Stimulated activated effector memory CD8-positive, alpha-beta T cell treated with anti-CD3 and anti-CD28 coated beads, Interleukin-12 subunit alpha, Interleukin-12 subunit beta, amount 100 ng/mL, for 72 hours (primary cell): ENCODE measurements around the gene LRP6.

Experiments
- ATAC-seq: fragments of 150-1000 bp; cut with Tn5 transposase; 2 replicates; pipeline ENCODE4 v1.10.0; 2021
- DNase-seq, 2 donors: peaks; one replicate each; pipeline ENCODE4 v3.0.0; 2021 to 2022; ENCODE audit warnings: low spot score in 2 of 2
- H3K27ac Mint-ChIP-seq: one replicate; pipeline ENCODE4 v1.8.0; 2022; ENCODE audit warnings: mild to moderate bottlenecking, mixed read lengths
- H3K36me3 Mint-ChIP-seq: one replicate; pipeline ENCODE4 v1.8.0; 2022; ENCODE audit warnings: mild to moderate bottlenecking, mixed read lengths
- H3K4me1 Mint-ChIP-seq: one replicate; pipeline ENCODE4 v1.8.0; 2022; ENCODE audit warnings: mixed read lengths
- H3K4me3 Mint-ChIP-seq: one replicate; pipeline ENCODE4 v1.8.0; 2022; ENCODE audit warnings: mild to moderate bottlenecking, mixed read lengths
- H3K9me3 Mint-ChIP-seq: one replicate; pipeline ENCODE4 v1.8.0; 2022; ENCODE audit warnings: mixed read lengths

Gene LRP6

DNA sequence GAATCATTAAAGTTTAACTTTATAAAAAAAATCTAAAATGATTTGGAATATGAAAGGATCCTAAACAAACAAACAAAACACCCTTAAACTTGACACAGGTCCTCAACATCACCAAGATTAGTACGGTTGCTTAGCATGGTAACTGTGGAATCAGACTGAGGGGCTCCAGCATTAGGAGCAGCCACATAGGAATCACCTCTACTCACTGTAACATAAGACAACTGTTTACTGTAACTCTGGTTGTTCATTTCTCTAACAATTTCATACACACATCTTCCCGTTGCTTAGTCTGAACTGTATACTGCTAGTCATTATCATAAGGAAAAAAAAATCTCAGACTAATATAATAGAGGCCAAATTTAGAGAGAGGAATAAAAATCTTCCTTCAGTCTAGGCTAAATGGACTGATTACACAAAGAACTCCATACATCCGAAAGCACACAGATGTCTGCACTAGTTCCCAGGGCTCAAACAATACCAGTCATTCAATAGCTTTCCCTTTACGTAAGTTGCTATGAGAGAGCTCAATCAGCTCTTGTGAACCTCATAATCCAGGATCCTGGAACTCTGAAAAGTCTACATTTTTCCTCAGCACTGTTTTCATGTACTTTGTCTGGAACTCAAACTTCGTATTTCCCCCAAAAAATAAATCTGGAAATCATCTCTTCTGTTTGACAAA is 26.0 kb downstream of the LRP6 start:
- H3K27ac Mint-ChIP-seq, result no peak overlapping the region
- H3K4me1 Mint-ChIP-seq, result no peaks in the 10 kb centered on the region
- H3K4me3 Mint-ChIP-seq, result no peak overlapping the region
- no peaks in the 10 kb centered on the region for H3K9me3 Mint-ChIP-seq
- no peak for DNase-seq
- ATAC-seq, result no peak
- H3K36me3 Mint-ChIP-seq, result no peaks in the 10 kb centered on the region

DNA sequence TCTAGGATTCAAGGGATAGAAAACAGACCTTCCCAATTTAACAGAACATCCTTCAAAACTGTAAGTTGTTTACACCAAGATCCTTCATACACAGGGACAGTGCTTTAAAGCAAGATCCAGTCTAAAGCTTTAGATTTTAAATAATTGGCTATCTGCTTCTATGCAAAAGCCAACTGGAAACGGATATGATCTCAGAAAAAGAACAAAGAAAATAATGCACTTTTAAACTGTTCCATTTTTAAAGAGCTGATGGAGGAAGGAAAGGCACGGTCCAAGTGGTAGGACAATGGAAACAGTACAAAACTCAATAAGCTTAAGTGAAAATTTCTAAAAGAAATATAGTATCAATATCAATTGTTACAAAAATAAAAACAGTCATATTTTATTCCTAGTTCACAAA is 27.7 kb downstream of the LRP6 start:
- H3K4me3 Mint-ChIP-seq, result no peak overlapping the region
- ATAC-seq (no peak), DNase-seq (no peak)
- H3K27ac Mint-ChIP-seq, result no peak overlapping the region
- no peaks in the 10 kb centered on the region for H3K4me1 Mint-ChIP-seq
- H3K36me3 Mint-ChIP-seq, result no peaks in the 10 kb centered on the region
- no peaks in the 10 kb centered on the region for H3K9me3 Mint-ChIP-seq

GRCh38 chr12:12238605-12239004 is 28.2 kb downstream of the LRP6 start:
- Mint-ChIP-seq H3K27ac (no peak overlapping the region), H3K9me3 (no peaks in the 10 kb centered on the region), H3K36me3 (no peaks in the 10 kb centered on the region), H3K4me1 (no peaks in the 10 kb centered on the region), H3K4me3 (no peak overlapping the region)
- ATAC-seq (no peak), DNase-seq (no peak)

DNA sequence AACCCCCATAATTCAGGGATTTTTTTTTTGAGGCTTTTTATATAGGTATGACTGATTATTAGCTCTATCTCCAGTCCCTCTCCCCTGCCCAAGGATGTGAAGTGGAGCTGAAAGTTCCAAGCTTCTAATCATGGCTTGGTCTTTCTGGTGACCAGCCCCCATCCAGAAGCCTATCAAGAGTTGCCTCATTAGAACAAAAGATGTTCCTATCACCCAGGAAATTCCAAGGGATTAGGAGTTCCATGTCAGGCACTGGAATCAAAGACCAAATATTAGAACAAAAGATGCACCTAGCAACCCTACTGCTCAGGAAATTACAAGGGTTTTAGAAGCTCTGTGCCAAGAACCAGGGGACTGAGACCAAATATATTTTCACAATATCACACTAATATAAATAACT is 29.9 kb downstream of the LRP6 start:
- DNase-seq (no peak), ATAC-seq (no peak)
- no peak overlapping the region for H3K27ac Mint-ChIP-seq
- H3K36me3 Mint-ChIP-seq, result no peaks in the 10 kb centered on the region
- H3K4me1 Mint-ChIP-seq, result no peaks in the 10 kb centered on the region
- no peaks in the 10 kb centered on the region for H3K9me3 Mint-ChIP-seq
- no peak overlapping the region for H3K4me3 Mint-ChIP-seq

- H3K36me3 Mint-ChIP-seq, result no peaks in the 10 kb centered on the region
- no peak overlapping the region for H3K27ac Mint-ChIP-seq
- no peak overlapping the region for H3K4me3 Mint-ChIP-seq
- no peak for DNase-seq
- no peaks in the 10 kb centered on the region for H3K4me1 Mint-ChIP-seq
- H3K9me3 Mint-ChIP-seq, result no peaks in the 10 kb centered on the region
- ATAC-seq, result no peak
Measured at GRCh38 chr12:12230275-12230674, 36.6 kb downstream of the LRP6 start.

- Mint-ChIP-seq H3K27ac (no peak overlapping the region), H3K4me3 (no peak overlapping the region), H3K4me1 (no peaks in the 10 kb centered on the region), H3K9me3 (no peaks in the 10 kb centered on the region), H3K36me3 (no peaks in the 10 kb centered on the region)
- DNase-seq, result no peak
- ATAC-seq, result no peak
Measured at GRCh38 chr12:12229556-12230092, 37.2 kb downstream of the LRP6 start.

DNA sequence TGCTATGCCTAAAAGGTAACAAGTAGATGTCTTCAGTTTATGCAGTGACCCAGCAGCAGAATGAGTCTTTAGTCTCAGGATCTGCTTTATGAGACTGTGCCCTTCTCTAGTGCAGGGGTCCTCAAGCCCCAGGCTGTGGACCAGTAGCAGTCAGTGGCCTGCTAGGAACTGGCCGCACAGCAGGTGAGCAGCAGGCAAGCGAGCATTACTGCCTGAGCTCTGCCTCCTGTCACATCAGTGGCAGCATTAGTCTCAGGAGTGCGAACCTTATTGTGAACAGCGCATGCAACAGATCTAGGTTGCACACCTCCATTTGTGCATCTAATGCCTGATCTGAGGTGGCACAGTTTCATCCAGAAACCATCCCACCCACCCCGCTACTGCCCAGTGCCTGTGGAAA is 38.4 kb downstream of the LRP6 start:
- Mint-ChIP-seq H3K27ac (no peak overlapping the region), H3K9me3 (no peaks in the 10 kb centered on the region), H3K36me3 (no peaks in the 10 kb centered on the region), H3K4me3 (no peak overlapping the region), H3K4me1 (no peaks in the 10 kb centered on the region)
- no peak for DNase-seq
- no peak for ATAC-seq

DNA sequence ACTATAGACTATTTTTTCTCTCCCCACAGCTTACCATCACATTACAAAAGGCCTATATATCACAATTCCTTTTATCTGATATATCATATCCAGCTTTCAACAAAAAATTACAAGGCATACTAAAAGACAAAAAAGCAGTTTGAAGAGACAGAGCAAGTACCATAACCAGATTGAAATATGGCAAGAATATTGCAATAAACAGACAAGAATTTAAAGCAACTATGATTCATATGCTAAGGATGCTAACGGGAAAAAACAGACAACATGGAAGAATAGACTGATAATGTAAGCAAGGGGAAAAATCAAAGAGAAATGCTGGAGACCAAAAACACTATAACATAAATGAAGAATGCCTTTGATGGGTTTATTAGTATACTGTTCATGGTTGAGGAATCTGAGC is 40.7 kb downstream of the LRP6 start:
- Mint-ChIP-seq H3K4me3 (no peak overlapping the region), H3K4me1 (no peaks in the 10 kb centered on the region), H3K9me3 (no peaks in the 10 kb centered on the region), H3K27ac (no peak overlapping the region), H3K36me3 (no peaks in the 10 kb centered on the region)
- no peak for ATAC-seq
- no peak for DNase-seq

DNA sequence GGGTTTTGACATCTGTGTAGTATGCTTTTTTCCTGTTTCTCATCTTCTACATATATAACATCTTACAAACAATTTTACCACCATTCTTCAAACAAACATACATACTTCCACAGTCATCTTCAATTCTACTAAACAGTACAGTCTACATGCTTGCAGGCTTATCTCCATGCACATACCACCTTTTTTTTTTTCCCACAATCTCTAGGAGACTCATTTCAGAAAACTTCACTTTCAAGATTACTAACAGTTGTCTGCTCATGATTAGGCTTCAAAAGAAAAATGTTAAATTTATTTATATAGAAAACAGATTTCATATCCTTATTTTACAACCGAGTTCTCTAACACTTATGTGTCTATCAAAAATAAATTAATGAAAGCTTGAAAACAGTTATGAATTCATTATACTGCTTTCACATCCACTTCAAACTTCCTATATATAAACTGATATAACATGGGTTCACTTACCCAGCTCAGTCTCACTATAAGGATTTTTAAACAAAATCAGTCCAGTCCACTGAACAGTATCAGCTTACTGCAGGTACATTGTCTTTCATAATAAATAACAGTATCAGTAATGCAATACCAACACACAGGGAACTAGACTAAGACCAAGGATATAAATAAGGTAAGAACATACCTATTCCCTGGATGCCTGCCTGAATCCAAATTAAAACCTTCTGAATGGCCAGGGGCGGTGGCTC is 42.5 kb downstream of the LRP6 start:
- Mint-ChIP-seq H3K4me1 (no peaks in the 10 kb centered on the region), H3K9me3 (no peaks in the 10 kb centered on the region), H3K4me3 (no peak overlapping the region), H3K27ac (no peak overlapping the region), H3K36me3 (no peaks in the 10 kb centered on the region)
- DNase-seq (no peak), ATAC-seq (no peak)

- DNase-seq (no peak), ATAC-seq (no peak)
- no peak overlapping the region for H3K27ac Mint-ChIP-seq
- no peaks in the 10 kb centered on the region for H3K4me1 Mint-ChIP-seq
- no peaks in the 10 kb centered on the region for H3K9me3 Mint-ChIP-seq
- H3K4me3 Mint-ChIP-seq, result no peak overlapping the region
- H3K36me3 Mint-ChIP-seq, result no peaks in the 10 kb centered on the region
Measured at GRCh38 chr12:12221560-12221959, 45.3 kb downstream of the LRP6 start.

- H3K4me3 Mint-ChIP-seq, result no peak overlapping the region
- ATAC-seq, result no peak
Measured at GRCh38 chr12:12219664-12220063, 47.2 kb downstream of the LRP6 start.

DNA sequence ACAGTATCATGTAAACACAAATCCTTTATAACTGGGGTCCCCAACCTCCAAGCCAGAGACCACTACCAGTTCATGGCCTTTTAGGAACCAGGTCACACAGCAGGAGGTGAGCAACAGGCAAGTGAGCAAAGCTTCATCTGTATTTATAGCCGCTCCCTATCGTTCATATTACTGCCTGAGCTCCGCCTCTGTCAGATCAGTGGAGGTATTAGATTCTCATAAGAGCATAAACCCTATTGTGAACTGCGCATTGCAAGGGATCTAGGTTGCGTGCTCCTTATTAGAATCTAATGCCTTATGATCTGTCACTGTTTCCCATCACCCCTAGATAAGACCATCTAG is 49.9 kb downstream of the LRP6 start:
- ATAC-seq, result no peak
- no peaks in the 10 kb centered on the region for H3K36me3 Mint-ChIP-seq
- no peaks in the 10 kb centered on the region for H3K4me1 Mint-ChIP-seq
- no peak for DNase-seq
- H3K27ac Mint-ChIP-seq, result no peak overlapping the region
- no peak overlapping the region for H3K4me3 Mint-ChIP-seq
- H3K9me3 Mint-ChIP-seq, result no peaks in the 10 kb centered on the region

More at GRCh38 chr12:12219664-12220063, 47.2 kb downstream of the LRP6 start:
- Mint-ChIP-seq H3K36me3 (no peaks in the 10 kb centered on the region), H3K4me1 (no peaks in the 10 kb centered on the region), H3K27ac (no peak overlapping the region), H3K9me3 (no peaks in the 10 kb centered on the region)
- DNase-seq, result no peak

GRCh38 chr12:12216349-12217017 is 50.4 kb downstream of the LRP6 start:
- no peak overlapping the region for H3K27ac Mint-ChIP-seq
- no peaks in the 10 kb centered on the region for H3K36me3 Mint-ChIP-seq
- no peak for DNase-seq
- H3K4me1 Mint-ChIP-seq, result no peaks in the 10 kb centered on the region
- no peak overlapping the region for H3K4me3 Mint-ChIP-seq
- ATAC-seq, result no peak
- H3K9me3 Mint-ChIP-seq, result no peaks in the 10 kb centered on the region

DNA sequence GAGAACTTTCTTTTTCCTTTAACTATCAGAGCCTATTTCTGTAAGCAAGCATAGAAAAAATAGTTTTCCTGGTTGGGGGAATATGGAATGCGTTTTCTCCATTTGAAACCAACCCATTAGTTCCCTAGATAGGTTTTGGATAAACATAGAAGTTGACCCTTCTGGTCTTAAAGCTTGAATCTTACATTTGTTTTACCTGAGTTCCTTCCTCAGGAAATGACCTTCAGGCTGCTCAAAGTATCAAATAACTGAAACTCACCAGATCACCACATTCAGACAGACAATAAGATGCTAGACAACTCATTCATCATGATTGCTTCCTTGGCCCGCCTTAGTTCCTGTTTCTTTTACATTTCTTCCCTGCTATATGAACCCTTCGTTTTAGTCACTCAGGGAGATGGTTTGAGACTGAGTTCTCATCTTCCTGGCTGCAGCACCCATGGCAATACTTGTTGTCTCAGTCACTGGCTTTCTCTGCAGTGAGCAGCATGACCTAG is 52.2 kb downstream of the LRP6 start:
- Mint-ChIP-seq H3K4me1 (peaks cover 14% of the 10 kb centered on the region), H3K4me3 (no peak overlapping the region), H3K9me3 (no peaks in the 10 kb centered on the region)

GRCh38 chr12:12214201-12214600 is 52.6 kb downstream of the LRP6 start:
- H3K9me3 Mint-ChIP-seq, result no peaks in the 10 kb centered on the region
- no peak for DNase-seq
- no peak overlapping the region for H3K27ac Mint-ChIP-seq
- no peak overlapping the region for H3K4me3 Mint-ChIP-seq
- H3K36me3 Mint-ChIP-seq, result no peaks in the 10 kb centered on the region
- H3K4me1 Mint-ChIP-seq, result peaks cover 14% of the 10 kb centered on the region
- ATAC-seq, result no peak

More for the DNA sequence above, 52.2 kb downstream of the LRP6 start:
- Mint-ChIP-seq H3K36me3 (no peaks in the 10 kb centered on the region), H3K27ac (no peak overlapping the region)
- DNase-seq, result no peak
- no peak for ATAC-seq

DNA sequence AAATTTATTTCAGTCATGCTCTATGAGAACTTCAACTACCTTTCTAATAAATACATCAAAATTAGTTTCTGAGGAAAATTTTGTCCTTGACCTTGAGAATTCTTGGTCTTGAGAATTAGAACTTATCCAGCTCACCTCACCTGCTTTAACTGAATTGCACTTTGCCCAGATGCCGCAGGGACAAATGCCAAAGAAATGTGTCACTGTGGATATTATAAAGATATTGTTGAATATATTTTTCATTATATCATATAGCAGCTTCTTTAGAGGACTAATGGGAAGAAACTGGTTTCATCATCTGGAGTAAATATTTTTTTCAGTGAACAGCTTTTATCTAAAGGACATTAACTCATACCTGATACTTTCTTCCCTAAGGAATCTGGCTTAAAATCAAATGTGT is 54.1 kb downstream of the LRP6 start:
- Mint-ChIP-seq H3K9me3 (no peaks in the 10 kb centered on the region), H3K4me1 (peaks cover 14% of the 10 kb centered on the region), H3K36me3 (no peaks in the 10 kb centered on the region), H3K4me3 (no peak overlapping the region), H3K27ac (no peak overlapping the region)
- no peak for ATAC-seq
- DNase-seq, result no peak
